ENCODE measurements around the gene NAPEPLD.

The NAPEPLD gene

GRCh38 chr7:103120362-103120761 is 28.5 kb downstream of the NAPEPLD start:
- DNase-seq (ENCODE audit: low read depth in 2 of 2) = no peak
- no peak overlapping the region for H3K4me3 ChIP-seq (replicated peaks in 1 of 2; ENCODE audit: low read depth in 2 of 2, low read length in 2 of 2)
- no peak for TF ChIP-seq CTCF (IDR thresholded peaks at IDR 0.05; ENCODE audit: low read depth, low read length)

- TF ChIP-seq CTCF (IDR thresholded peaks at IDR 0.05; ENCODE audit: low read depth, low read length) = no peak
- no peak overlapping the region for H3K4me3 ChIP-seq (replicated peaks in 1 of 2; ENCODE audit: low read depth in 2 of 2, low read length in 2 of 2)
- DNase-seq (ENCODE audit: low read depth in 2 of 2) = no peak
Measured at GRCh38 chr7:103119791-103120291, 29.1 kb downstream of the NAPEPLD start.

GRCh38 chr7:103117465-103117864 is 31.4 kb downstream of the NAPEPLD start:
- no peak overlapping the region for H3K4me3 ChIP-seq (replicated peaks in 1 of 2; ENCODE audit: low read depth in 2 of 2, low read length in 2 of 2)
- no peak for TF ChIP-seq CTCF (IDR thresholded peaks at IDR 0.05; ENCODE audit: low read depth, low read length)
- DNase-seq (ENCODE audit: low read depth in 2 of 2) = no peak

- no peak for TF ChIP-seq CTCF (IDR thresholded peaks at IDR 0.05; ENCODE audit: low read depth, low read length)
- no peak for DNase-seq (ENCODE audit: low read depth in 2 of 2)
- no peak overlapping the region for H3K4me3 ChIP-seq (replicated peaks in 1 of 2; ENCODE audit: low read depth in 2 of 2, low read length in 2 of 2)
Measured at GRCh38 chr7:103116991-103117390, 31.9 kb downstream of the NAPEPLD start.

- DNase-seq (ENCODE audit: low read depth in 2 of 2) = no peak
- no peak for TF ChIP-seq CTCF (IDR thresholded peaks at IDR 0.05; ENCODE audit: low read depth, low read length)
- no peak overlapping the region for H3K4me3 ChIP-seq (replicated peaks in 1 of 2; ENCODE audit: low read depth in 2 of 2, low read length in 2 of 2)
Measured at GRCh38 chr7:103116511-103116910, 32.4 kb downstream of the NAPEPLD start.

GRCh38 chr7:103115771-103116170 is 33.1 kb downstream of the NAPEPLD start:
- no peak overlapping the region for H3K4me3 ChIP-seq (replicated peaks in 1 of 2; ENCODE audit: low read depth in 2 of 2, low read length in 2 of 2)
- DNase-seq (ENCODE audit: low read depth in 2 of 2) = no peak
- no peak for TF ChIP-seq CTCF (IDR thresholded peaks at IDR 0.05; ENCODE audit: low read depth, low read length)

GRCh38 chr7:103114576-103115008 is 34.3 kb downstream of the NAPEPLD start:
- H3K4me3 ChIP-seq (replicated peaks in 1 of 2; ENCODE audit: low read depth in 2 of 2, low read length in 2 of 2) = no peak overlapping the region
- DNase-seq (ENCODE audit: low read depth in 2 of 2) = no peak
- no peak for TF ChIP-seq CTCF (IDR thresholded peaks at IDR 0.05; ENCODE audit: low read depth, low read length)
